Measurements from ENCODE around the gene AKT1S1. TPM values are rescaled to one million over a fixed set of nuclear protein-coding genes. Genes with fewer than 3 reads are reported as not detected.

AKT1S1 gene
- 20.4 and 24.7 TPM in 2 replicates for total RNA-seq

DNA sequence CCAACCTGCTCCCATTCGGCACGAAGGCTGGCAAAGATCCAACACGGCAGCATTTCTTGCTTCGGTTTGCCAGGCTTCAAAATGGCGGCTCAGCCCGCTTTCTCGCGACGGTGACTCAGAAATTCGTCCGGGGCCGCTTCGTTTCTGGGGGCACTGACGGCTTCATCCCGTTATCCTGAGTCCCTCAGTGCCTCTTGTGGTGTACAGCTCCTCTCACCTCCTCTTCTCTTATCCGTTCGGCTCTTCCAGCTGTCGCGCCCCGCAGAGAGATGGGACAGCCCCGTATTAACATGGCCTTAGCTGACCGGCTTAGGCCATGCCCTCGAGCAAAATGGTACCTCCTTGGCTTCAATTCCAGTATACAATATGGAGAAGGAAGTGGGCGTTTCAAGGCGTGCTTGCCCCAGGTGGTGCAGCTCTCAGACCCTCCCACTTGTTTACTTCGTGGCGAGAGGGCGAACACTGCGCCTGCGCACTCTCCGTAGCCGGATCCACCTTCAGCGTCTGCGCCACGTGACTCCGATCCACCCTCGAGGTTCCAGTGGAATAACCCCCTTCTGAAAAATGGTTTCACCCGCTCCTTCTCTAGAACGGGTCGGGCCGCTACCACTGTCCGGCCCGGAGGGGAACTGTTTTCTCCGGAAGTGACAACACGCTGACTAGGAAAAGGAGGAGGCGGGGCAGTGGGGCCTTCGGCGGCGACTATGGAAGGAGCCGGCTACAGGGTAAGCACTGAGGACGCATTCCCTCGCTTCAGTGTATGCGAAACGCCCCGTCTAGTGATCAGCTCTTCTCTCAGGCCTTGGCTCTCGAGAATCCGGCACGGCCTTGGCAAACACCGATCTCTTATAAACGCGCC lies at the start of gene AKT1S1, which contains the start of gene TBC1D17:
AKT1S1 (minus strand) TSS at position 336 of the 859 bp plus-strand sequence. CDS start 4,060 bp downstream, outside the sequence.
TBC1D17 (plus strand) TSS at position 683 of the 859 bp plus-strand sequence; CDS start at position 705, 22 bp downstream.

DNA sequence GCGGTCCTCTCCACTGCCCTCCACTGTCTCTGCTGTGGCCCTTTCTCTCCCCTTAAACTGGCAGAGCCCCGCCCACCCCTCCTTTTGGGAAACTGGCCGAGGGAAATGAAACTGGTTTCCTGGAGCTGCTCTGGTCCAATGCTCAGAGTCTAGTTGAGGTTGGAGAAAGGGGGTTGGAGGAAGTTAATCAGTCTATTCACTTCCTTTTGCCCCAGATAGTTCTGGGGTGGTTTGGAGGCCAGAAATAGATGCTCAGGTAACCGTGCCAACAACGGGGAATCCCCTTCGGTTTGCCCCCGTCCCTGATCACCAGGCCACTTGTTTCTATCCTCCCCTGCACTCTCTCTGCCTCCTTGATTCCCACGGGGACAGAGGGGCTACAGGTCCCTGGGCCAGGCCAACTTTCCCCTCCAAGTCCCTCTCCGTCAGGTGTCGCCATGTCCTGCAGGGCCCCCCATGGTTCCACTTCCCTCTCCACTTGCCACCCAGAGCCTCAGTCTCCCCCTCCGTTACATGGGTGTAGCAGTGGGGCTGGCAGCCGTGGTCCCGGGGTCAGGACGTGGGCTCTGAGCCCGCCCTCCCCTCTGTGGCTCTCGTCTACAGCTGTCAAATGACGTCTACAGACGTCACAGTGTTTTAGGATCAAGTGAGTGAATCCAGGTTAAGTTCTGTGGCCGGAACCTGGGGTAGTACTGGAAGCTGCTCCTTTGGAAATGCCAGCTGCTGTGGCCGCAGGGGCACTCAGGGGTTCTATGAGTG lies 19.9 kb upstream of the AKT1S1 start, which contains the start of gene IL4I1:
IL4I1 (minus strand) TSS at position 25 of the 759 bp plus-strand sequence. CDS start 727 bp downstream, outside the sequence.

DNA sequence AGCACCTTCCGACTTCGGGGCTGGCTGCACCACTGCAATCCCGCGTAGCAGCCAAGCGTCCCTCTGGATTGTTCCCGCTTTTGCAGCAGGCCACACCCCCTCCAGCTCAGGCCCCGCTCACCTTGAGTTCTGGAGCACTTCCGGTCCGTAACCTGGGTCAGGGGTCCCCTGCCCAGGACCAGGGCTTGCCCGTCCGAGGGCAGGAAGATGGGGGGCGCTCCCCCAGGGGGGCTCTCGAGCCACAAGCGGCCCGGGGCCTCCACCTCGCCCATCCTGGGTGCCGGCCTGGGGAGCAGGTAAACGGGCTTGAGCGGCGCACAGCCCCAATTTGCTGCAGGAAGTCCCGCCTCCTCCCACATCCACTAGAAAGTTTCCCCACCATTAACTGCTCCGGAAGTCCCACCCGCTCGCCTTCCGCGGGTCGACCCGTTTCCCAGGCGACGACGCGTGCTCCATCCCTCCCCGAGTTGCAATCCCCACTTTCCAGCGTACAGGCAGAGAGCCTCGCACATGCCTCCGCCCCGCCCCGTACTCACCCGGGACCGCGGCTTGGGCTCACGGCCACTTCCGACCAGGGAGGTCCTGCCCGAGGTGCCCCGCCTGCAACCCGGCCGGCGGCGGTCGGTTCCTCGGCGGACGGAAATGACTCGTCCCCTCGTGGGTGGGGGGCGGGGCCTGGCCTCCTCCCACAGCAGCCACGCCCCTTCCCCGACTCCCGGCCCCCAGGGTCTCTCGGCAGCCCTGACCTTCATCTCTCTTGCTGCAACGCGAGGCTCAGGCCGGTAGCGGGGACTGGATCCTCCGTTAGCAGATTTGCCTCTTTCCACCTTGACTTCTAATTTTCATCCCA lies 10.0 kb downstream of the AKT1S1 start, which contains the start of gene PNKP:
PNKP (minus strand) TSS at position 644 of the 850 bp plus-strand sequence; CDS start at position 272, 372 bp downstream.

DNA sequence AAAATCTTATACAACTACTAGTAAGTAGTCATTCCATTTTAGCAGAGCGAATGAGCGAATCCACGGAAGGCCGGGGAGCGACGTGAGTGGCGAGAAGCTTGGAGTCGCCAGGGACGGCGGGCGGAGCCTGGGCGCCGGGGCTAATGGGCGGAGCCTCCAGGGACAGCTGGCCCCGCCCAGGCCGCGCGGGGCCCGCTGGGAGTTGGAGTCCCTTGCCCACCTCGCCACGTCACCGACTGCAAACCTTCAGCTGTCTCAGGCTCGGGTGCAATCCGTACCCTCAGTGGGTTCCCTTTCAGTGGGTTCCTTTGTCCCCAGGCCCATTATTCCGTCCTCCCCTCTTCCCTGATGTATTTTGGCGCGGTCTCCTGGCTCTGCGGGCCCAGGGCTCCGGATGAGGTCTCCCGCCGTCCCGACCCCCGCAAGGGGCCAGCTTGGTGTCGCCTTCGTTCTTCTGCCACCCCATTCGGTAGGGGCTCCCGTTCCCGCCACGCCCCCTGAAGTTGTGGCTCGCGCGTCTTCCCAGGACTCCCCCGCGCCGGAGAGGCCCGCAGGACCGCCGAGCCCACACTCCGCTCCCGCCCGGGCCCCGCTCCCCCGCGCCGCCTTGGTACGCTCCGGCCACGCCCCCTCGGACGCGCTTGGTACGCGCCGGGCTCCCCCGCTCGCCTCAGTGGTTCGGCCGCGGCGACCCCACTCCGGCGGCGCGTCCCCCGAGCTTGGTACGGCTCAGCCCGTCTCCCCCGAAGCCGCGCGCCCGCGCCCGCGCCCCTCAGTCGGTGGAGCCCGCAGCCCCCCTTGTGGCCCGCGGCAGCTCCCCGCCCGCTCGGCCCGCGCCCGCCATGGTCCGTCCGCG lies 26.4 kb downstream of the AKT1S1 start, which contains the start of gene PTOV1:
PTOV1 (plus strand) TSS at position 673 of the 856 bp plus-strand sequence.

Small RNAs within 50 kb of the gene (small RNA-seq; reads per million reads assigned to genes)
- not detected for gene MIR4749

Other genes with a start within 250 kb of the AKT1S1 start
- 50.3 and 51.6 TPM in 2 replicates for gene RRAS, start 237.2 kb downstream of the AKT1S1 start, total RNA-seq
- gene SCAF1, start 235.1 kb downstream of the AKT1S1 start, total RNA-seq = 19.6 and 31.6 TPM in 2 replicates
- 64.0 and 64.4 TPM in 2 replicates for gene IRF3, start 211.5 kb downstream of the AKT1S1 start, total RNA-seq
- 8.2 and 16.1 TPM in 2 replicates for gene BCL2L12, start 211.4 kb downstream of the AKT1S1 start, total RNA-seq
- gene PRMT1, start 200.1 kb downstream of the AKT1S1 start, total RNA-seq = 132 and 208 TPM in 2 replicates
- gene ADM5, start 187.8 kb downstream of the AKT1S1 start, total RNA-seq = 0.43 and 1.2 TPM in 2 replicates
- 1.6 and 3.1 TPM in 2 replicates for gene CPT1C, start 186.2 kb downstream of the AKT1S1 start, total RNA-seq
- 0.76 and 6.7 TPM in 2 replicates for gene TSKS, start 114.0 kb downstream of the AKT1S1 start, total RNA-seq
- 90.3 and 178 TPM in 2 replicates for gene AP2A1, start 110.4 kb downstream of the AKT1S1 start, total RNA-seq
- gene FUZ, start 64.1 kb downstream of the AKT1S1 start, total RNA-seq = 23.9 and 25.5 TPM in 2 replicates
- gene MED25, start 59.1 kb downstream of the AKT1S1 start, total RNA-seq = 26.3 and 33.5 TPM in 2 replicates
- gene PTOV1, start 26.2 kb downstream of the AKT1S1 start, total RNA-seq = 114 and 134 TPM in 2 replicates
- gene PNKP, start 9.8 kb downstream of the AKT1S1 start, total RNA-seq = 45.1 and 58.2 TPM in 2 replicates
- gene TBC1D17, start 347 bp upstream of the AKT1S1 start, total RNA-seq = 23.6 and 30.3 TPM in 2 replicates
- gene IL4I1, start 19.5 kb upstream of the AKT1S1 start, total RNA-seq = 0.43 TPM in 1 of 2 replicates, not detected in the other
- gene ATF5, start 51.9 kb upstream of the AKT1S1 start, total RNA-seq = 4.6 and 7.9 TPM in 2 replicates
- 25.5 and 40.7 TPM in 2 replicates for gene NUP62, start 52.1 kb upstream of the AKT1S1 start, total RNA-seq
- gene SIGLEC11, start 83.8 kb upstream of the AKT1S1 start, total RNA-seq = 0.22 TPM in 1 of 2 replicates, not detected in the other
- 25.1 and 29.0 TPM in 2 replicates for gene VRK3, start 148.0 kb upstream of the AKT1S1 start, total RNA-seq
- 8.1 and 11.8 TPM in 2 replicates for gene ZNF473, start 148.7 kb upstream of the AKT1S1 start, total RNA-seq

Data from placental epithelial cell (primary cell).